Suppressor macrophage (primary cell): ENCODE data around the gene LILRB2.
A peak's percentile ranks its signal among the peaks of the same experiment; 100 is the strongest.
"Not testable (repeated sequence)": the region's sequence is repeated elsewhere in the genome, so short reads cannot be mapped to it uniquely, and the experiment has no call there.

ENCODE experiments used
- DNase-seq, 4 experiments: peaks; one replicate each; pipeline ENCODE4 v3.0.0-alpha.2; 2020 to 2022

Gene LILRB2

DNA sequence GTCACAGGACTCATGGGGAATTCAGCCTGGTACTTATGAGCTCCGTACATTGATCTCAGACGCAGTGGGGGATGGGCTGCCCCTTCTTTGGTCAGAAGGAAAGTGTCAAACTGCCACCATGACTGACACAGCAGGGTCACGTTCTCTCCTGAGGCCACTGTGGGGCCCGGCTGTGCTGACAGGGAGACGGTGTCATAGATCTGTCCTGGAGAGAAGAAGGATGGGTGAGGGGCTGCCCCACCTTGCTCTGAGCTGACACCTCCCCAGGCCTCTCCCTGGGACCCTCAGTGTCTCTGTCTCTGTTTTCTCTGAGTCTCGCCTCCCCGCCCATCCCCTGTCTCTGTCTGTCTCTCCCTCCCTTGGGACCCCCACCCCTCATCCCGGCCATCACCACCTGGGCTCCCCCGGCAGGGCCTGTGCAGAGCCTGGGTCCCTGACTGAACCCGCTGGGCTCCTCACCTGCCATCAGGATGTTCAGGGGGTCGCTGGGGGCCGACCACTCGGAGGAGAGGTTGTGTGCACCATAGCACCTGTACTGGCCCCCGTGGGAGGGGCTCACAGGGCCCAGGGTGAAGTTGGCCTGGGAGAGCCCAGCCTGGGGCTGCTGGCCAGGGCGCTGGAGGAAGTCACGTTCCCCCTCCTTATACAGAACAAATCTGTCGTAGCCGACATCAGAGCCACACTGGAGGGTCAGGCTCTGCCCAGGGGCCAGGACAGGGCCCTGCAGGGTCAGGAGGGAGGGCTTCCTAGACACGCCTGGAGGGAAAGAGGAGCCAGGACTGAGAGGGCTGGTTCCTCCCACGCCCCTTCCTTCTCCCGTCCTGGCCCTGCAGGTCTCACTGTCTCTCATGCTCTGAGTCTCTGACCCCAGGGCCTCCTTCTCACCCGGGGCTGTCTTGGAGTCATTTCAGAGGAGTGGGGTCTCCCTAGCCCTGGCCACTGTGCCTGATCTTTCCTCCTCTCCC is 40.3 kb downstream of the LILRB2 start:
- not testable (repeated sequence) for DNase-seq

GRCh38 chr19:54239491-54240371 is 41.2 kb downstream of the LILRB2 start:
- not testable (repeated sequence) for DNase-seq

DNA sequence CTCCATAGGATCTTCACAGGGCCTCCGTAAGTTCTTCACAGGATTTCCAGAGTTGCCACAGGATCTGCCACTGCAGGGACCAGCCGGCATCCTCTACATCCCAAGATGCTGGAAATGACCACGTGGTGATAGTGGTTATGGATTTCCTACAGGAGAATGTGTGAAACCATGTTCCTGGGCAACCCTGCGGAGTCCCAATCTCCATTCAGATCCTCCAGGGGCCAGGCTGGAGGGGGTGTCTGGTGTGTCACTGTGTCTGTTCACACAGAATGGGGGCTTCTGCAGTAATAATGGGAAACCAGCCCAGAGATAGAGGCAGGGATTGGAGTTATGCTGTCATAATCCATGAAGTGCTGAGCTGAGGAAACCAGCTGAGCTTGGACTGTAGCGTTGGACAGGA is 47.0 kb downstream of the LILRB2 start:
- DNase-seq: no peak

- DNase-seq: peak; percentile 69 to 95 (median 86)
Observed at GRCh38 chr19:54231077-54231931, 49.6 kb downstream of the LILRB2 start.

- no peak for DNase-seq
Observed at GRCh38 chr19:54230031-54230430, 50.9 kb downstream of the LILRB2 start.

DNA sequence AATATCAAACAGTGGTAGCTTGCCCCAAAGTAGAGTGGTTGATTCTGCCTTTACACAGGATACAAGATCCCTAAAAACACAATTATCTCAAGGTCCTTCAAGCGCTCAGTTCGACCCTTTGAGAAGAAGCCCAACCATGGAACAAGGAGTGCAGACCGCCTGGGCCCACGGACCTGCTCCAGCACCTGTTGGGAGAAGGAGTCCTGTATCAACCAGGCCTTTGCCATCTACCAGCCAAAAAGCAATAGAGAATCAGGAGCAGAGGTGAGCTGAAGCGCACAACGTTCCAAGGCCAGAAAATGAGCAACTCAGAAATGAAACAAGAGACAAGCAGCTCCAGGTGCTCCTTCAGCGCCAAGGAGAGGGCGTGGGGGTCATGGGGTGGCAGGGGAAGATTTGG is 51.8 kb downstream of the LILRB2 start:
- no peak for DNase-seq

GRCh38 chr19:54224619-54225018 is 56.3 kb downstream of the LILRB2 start:
- not testable (repeated sequence) for DNase-seq

GRCh38 chr19:54223937-54224281 is 57.0 kb downstream of the LILRB2 start:
- peak in 2 of 4 experiments; percentile 32 to 44 for DNase-seq
